HG03045 (cell line): ENCODE results near the gene DCXR.

Experiments
- ATAC-seq: cut with Tn5 transposase; IDR thresholded peaks from one replicate; pipeline ENCODE4 v1.9.1; 2021; ENCODE audit warnings: mild to moderate bottlenecking, moderate library complexity; ENCODE audit not compliant: unreplicated experiment

The DCXR gene

DNA sequence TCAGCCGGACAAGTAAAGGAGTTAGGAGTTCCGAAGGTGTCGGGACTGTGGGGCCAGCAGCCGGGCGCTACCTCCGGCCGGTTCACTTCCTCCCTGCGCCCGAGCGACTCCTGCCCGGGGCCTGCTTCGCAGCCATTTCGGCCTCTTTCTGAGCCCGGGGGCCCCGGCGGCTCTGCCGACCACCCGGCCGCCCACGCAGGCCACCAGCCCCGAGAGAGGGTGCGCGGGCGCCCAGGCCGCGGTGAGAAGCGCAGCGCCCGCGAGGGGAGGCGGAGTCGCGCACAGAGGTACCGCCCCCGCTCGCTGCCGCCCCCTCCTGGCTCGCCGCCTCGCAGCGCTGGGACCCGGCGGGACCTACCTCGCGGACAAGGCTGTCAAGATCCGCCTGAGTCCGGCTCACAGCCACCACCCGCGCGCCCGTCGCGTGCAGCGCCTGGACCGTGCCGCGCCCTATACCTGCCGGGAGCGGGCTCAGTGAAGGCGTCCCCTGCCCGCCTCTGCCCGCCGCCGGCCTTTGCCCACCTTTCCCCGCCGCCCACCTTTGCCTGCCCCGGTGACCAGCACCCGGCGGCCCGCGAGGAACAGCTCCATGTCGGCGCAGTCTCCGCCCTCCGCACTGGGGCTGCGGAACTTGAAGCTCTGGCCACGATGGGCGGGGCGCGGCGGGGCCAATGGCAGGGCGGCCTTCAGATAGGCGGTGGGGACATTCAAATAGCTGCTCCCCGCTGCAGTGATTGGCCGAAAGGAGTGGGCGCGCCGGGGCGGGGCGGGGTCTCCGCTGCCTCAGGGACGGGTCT lies at the start of gene DCXR:
Gene DCXR, minus strand, starts transcription at position 606 of the 797 bp plus-strand sequence. Its CDS starts 15 bp downstream, at position 591.
- peak; percentile 89 for ATAC-seq

DNA sequence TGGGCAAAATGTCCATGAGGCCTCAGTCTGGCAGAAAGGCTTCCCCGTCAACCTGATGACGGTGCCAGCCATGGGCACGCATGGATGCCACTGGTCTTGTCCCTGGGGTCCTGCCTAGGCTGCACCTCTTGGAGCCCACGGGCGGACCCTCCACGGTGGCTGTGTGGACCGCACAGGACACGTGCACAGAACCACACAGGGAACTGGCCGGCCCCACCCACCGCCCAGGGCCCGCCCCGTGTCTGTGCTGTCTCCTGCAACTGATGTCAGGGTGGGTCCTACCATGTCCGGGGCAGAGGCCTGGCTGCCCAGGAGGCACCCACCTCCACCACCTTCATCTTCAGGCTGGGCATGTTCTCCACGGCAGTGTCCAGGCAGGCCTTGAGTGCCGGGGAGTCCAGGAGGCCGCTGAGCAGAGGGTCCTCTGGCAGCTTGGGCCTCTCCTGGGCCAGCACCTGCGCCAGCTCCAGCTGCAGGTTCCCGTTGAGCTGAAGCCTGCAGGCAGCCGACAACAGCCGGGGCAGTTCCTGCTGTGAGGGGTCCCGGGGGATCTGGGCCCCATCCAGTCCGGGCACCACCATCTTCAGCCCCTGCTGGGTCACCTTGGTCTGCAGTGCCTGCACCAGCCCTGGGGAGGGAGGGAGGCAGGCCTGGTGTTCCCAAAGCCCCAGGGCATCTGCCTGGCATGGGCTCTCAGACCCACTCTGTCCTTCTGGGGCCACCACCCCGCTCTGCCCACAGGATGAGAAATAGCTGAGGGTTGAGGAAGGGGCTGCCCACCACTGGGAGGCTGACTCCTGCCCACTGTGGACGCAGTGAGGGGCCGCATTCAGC lies 48.7 kb upstream of the DCXR start:
- no peak for ATAC-seq

DNA sequence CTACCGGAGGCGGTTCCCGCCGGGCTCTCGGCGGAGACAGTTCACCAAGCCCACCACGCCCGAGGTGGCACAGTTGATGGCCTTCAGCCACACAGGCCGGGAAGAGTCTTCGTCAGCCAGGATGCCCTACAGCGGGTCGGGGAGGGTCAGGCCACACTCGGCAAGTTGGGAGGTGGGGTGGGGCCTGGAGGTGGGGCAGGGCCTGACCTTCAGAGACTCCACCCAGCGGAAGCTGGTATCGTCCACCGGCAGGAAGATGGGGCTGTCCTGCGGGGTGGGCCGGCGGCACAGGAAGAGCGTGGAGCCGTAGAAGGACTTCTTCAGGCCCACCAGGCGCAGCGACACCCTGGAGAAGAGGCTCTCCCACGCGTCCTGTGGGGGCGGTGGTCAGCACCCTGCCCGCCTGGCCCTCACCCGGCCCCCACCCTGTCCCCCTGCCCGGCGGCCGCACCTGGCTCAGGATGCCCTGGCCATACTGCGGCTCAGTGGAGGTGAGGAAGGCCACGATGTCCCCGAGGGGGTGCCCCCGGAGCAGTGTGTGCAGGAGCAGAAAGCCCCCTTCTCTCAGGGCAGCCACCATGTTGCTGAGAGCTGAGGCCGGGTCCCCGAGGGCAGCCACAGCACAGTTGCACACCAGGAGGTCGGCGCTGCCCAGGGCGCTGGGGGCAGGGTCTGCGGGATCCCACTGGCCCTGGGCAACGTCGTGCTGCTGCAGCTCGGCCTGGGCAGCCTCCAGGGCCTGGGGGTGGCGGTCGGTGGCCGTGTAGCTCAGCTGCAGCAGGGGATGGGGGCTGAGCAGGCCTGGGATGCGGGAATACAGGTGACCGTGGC lies 47.7 kb upstream of the DCXR start:
- ATAC-seq, result no peak

DNA sequence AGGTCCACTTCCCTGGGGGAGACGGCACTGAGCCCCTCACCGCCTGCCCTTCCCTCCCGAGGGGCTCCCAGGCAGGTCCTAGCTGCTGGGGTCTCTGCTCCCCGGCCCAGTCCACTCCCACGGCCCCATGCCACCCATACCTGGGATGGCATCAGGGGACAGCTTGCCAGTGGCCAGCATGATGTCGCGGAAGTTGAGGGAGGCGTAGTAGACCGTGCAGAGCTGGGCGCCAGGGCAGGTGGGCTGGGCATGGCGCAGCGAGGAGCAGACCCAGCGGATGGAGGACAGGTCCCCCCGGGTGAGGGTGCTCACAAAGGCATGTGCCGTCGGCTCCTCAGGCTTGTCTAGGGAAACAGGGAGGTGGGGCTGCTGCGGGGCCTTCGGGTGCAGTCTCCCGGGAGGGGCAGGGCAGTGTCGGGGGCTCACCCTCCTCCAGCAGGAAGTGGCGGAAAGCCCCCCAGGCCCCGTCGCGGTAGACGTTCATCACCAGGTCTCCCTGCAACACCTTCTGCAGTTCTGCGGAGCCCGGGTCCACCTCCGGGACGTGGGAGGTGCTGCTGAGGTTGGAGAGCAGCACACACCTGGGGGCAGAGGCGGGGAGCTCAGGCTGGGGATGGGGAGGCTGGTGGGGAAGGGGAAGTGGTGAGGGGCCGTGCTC lies 47.0 kb upstream of the DCXR start:
- ATAC-seq, result no peak

DNA sequence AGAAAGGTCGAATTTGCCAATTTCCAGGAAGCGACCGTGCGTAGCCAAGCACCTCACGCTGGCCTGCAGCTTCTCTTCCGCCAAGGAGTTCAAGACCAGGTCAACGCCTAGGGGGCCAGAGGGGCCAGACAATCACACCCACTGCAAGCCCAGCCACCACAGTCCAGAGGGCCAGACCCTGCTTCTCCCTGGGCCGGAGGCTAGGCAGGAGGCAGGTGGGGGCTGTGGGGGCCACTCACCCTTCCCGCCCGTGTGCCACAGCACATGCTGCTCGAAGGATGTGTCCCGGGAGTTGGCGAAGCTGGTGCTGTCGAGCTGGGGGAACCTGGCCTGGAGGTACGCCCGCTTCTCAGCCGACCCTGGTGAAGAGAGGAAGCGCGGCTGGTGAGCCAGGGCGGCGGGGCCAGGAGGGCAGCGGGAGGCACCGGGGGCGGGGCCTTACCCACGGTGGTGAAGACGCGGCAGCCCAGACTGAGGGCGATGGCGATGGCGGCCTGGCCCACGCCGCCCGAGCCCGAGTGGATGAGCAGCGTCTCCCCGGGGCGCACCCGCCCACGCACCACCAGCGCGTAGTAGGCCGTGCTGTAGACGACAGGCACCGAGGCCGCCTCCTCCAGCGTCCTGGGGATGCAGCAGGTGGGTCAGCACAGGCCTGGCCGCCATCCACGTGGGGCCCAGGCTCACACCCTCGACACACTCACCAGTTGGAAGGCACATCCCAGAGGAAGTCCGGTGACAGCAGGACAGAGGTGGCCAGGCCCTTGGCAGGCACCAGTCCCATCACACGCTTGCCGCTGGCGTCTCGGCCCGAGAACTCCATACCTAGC lies 46.2 kb upstream of the DCXR start:
- ATAC-seq, result no peak

DNA sequence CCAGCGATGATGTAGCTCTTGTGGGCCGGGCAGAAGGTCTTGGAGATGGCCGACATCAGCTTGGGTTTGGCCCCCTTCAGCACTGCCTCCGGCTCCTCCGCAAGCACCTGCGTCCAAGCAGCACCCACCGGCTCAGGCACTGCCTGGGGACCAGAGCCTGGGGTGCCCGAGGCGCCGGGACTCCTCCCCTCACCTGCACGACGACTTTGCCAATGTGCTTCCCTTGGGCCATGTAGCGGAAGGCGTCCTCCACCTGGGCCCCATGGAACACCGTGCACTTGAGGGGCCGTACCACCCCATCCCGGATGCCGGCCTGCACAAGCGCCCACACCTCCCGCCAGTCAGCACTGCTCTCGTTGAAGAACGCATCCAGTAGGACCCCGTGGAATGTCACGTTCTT lies 45.5 kb upstream of the DCXR start:
- ATAC-seq, result no peak

DNA sequence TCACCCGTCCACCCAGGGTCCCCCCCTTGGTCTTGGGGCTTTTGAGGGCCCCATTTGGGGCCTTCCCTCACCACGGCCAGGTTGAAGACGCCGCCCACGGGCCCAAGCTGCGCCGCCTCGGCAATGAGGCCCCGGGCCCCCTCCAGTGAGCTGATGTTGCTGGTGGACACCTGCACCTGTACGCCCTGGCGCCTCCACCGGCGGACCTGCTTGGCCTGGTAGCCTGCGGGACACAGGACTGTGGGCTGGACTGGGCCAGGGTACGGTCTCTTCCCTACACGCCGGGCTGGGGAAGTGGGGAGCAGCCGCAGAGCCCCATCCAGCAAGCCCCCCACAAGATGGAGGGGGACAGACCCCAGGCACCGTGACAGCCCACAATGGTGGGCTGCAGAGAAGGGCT lies 45.0 kb upstream of the DCXR start:
- ATAC-seq, result no peak

DNA sequence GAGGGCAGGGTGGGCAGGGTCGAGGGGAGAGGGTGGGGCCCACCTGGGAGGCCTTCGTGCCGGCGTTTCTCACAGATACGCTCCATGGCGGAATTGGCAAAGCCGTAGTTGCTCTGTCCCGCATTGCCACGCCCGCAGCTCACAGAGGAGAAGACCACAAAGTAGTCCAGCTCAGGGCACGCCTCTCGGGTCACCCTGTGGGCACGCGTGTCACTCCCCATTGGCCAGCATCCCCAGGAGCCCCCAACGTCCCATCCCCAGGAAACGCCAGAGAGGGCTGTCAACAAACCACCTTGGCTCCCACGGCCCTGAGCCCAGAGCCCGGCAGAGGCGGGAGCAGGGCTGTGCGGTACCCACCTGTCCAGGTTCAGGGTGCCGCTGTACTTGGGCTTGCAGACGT lies 44.5 kb upstream of the DCXR start:
- ATAC-seq, result no peak

DNA sequence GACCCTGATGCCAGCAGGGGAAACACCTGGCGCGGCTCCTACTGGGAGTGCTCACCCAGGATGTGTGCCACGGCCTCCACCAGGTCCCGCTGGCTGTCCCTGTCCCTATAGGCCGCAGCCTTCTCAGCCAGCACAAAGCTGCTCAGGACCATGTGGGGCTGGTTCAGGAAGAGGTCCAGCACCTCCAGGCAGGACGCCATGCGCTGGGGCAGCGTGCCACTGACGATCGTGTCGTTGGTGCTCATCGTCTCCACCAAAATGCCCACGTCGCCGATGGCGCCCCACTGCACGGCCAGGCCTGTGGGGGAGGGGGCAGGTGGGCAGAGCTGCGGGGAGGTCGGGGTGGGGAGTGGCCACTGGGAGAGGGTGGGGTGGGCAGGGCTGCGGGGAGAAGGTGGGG lies 44.0 kb upstream of the DCXR start:
- ATAC-seq, result no peak

DNA sequence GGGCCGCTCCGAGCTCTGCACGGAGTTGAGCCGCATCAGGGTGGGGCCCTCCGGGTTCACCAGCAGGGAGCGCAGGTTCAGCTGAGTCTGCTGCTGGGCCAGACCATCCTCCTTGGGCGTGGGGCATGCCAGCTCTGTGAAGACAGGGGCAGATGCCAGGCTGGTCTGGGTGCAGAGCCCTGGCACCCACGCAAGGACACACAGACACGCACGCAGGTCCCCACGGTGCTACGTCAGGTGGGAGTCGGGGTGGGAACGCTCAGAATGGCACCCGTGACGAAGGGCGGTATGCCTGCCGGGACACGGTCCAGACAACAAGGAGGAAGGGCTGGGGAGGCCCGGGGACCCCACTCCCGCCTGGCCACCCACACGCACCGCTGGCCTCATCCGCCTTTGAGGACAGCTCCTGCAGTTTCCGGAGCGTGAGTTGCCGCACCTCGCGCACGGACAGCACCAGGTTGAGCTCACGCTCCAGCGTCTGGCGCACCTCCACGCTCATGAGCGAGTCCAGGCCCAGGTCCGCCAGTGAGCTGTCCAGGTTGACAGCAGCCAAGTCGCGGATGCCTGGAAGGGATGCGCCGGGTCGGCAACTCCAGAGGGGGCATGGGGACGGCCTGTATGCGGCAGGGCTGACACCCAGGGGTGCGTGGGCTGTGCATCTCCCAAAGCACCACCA lies 43.4 kb upstream of the DCXR start:
- ATAC-seq, result no peak

DNA sequence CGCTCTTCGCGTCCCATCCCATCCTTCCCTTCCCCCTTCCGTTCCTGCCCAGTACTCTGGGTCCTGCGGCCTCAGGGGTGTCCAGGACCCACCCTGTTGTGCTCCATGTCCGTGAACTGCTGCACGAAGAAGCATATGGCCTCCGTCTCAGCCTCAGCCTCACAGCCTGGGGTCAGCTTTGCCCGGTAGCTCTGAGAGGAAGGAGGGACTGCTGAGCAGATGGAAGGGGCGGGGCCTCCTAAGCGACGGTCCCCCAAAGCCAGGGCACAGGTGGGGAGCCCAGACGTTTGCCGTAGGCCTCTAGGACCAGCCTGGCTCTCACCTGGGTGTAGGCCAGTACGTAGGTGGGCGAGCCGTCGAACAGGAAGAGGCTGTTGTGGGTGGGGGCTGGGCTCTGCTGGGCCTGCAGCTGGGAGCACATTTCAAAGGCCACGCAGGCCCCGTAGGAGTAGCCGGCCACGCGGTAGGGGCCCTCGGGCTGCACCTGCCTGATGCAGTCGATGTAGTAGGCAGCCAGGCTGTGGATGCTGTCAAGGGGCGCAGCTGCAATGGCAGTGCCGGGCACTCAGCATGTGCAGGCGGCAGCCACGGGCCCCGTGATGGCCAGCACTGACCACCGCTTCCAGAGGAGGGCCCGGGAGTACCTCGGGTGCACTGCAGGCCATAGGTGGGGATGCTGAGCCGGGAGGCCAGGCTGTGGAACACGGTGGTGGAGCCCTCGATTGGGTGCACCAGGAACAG lies 42.7 kb upstream of the DCXR start:
- no peak for ATAC-seq

DNA sequence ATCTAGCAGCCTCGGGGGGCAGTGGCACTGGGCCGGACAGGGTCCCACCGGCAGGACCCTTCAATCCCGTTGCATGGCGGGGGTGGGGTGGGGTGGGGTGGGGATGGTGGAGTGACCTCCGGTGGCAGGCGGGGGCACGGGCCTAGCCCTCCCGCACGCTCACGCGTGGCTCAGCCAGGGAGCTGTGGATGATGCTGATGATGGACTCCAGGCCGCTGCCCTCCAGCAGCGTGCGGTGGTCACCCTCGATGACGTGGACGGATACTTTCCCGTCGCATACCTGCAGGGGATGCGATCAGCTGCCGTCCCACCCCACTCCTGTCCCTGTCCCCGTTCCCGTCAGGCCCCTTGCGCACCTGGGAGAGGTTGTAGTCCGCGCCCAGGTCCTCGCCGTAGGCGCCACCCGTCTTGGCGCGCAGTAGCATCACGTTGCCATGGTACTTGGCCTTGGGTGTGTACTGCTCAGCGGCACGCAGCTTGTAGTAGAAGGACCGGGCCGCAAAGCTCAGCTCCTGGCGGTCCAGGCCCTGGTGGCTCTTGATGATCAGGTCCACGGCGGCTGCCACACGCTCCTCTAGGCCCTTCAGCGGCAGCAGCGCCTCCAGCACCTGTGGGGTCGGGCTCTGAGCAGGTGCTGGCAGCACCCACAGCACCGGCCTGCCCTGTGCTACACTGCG lies 41.6 kb upstream of the DCXR start:
- no peak for ATAC-seq

DNA sequence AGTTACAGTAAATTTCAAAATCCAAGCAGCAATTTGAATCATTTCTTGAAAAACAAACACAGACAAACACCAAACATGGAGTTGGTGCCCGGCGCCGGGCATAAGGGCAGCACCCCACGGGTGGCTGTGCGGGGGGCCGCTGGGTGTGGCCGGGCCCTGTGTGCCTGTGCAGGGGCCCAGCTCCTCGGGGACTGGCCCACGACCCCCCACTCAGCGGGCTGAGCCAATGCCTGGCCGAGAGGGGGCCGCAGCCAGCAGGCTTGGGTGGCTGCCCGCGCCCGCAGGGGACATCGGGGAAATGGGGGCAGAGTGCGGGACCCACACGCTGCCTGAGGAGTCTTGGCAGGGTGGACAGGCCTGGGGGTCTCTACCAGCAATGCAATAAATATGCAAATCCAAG lies 40.9 kb upstream of the DCXR start:
- no peak for ATAC-seq

DNA sequence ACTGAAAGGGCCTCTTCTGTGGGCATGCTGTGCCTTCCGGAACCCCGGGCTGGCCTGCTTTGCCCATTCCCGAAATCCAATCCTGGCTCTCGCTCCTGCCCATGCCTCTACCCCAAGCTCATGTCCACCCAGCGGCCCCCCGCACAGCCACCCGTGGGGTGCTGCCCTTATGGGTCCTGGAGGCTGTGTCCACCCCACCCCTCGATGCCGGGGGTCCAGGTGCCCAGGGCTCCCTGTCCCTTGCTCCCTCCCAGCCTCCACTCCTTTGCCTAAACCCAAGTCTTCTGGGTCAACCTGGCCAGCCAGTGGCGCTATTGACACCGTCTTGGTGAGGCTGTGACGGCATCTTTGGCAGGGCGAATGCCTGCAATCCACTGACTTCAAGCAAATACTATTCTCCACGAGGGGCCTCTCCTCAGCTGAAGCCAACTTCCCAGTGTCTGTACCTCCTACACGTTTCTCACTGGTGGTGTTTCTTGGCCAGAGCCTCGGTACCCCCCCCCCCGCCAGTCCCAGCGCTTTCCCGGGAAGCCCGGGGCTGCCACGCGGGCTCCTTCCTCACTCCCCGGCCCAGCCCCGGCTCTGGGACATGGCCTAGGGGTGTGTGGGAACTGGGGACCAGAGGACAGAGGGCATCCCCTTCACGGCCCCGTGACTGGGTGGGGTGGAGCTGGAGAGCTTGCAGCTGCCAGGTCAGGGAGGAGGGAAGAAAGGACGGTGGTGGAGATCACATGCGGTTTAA lies 40.3 kb upstream of the DCXR start:
- no peak for ATAC-seq

DNA sequence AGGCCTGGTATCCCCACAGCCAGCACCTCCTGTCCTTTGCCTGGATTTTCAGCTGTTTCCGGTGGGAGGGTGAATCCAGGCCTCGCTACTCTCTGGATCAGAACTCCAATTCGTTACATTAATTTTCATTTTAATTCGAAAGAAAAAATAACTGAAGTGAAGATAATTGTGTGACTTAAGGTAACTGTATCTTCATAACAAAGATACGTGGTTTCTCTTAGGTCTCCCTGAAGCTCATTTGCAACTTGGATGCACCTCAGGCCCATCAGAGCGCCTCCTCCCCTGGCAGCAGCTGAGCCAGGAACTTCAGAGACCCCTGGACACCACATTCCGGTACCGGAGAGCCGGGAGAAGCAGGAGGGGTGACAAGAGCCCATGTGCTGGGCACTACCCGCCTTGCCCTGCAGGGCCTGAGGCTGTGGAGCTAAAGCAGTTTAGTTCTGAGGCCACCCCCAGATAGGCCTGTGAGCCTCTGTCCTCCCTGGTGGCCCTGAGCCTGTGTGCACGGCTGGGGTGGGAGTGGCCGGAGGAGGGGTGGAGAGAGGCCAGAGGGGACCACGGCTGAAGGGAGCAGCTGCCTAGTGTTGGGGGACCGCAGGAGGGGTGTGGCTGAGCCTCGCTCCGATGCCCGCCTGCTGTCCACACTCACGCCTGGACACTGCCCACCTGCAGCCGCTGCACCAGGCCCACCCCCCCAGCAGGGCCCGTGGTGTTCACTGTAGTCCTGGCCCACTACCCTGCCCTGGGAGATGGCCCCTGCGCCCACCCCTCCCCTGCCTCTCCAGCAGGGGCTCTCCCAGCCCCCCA lies 39.5 kb upstream of the DCXR start:
- no peak for ATAC-seq

DNA sequence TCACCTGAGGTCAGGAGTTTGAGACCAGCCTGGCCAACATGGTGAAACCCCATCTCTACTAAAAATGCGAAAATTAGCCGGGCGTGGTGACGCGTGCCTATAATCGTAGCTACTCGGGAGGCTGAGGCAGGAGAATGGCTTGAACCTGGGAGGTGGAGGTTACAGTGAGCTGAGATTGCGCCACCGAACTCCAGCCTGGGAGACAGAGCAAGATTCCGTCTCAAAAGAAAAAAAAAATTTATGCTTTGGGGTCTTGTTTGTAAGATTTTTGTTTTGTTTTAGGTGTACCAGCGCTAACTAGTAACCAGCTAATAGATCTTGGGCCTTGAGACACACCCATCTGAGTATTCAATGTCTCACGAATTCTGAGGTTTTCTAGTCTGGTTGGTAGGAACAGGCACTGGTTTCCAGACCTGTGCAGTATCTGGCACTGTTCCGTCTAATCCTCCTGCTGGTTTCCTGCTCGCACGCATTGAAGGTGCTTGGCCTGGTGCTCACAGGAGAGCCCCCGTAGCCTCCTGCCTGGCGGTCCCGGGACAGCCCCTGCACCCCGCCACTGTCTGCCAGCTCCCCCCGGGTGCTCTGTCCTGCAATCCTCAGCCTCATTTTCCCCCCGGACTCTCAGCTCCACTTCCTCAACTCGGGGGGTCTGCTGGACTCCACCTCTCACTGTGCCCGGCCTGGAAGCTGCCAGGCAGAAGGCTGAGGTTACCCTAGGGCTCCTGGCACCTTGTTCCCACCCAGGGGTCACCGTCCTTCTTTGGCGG lies 38.7 kb upstream of the DCXR start:
- ATAC-seq, result no peak
